GM21515 (cell line): ENCODE data around the gene KCNG2.

ENCODE experiments used
- ATAC-seq: cut with Tn5 transposase; IDR thresholded peaks from one replicate; pipeline ENCODE4 v1.9.1; 2021; ENCODE audit not compliant: unreplicated experiment

Gene KCNG2

DNA sequence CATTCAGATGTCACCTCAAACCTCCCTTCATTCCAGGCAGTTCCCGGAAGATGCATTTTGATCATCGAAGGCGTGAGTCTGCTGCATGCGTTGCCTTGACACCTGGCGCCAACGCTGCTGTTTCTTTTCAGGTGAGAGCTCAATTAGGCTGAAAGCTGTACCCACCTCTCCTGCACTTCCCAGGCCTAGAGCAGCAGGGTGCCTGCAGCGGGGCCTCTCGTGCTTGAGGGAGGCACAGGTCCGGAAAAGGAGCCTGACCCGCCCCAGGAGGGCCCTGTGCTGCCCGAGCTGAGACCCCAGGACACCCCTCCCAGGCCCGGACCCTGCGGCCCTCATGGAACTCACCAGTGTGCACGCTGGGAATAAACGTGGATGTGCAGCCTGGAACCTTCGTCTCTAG lies 31.4 kb upstream of the KCNG2 start:
- no peak for ATAC-seq

DNA sequence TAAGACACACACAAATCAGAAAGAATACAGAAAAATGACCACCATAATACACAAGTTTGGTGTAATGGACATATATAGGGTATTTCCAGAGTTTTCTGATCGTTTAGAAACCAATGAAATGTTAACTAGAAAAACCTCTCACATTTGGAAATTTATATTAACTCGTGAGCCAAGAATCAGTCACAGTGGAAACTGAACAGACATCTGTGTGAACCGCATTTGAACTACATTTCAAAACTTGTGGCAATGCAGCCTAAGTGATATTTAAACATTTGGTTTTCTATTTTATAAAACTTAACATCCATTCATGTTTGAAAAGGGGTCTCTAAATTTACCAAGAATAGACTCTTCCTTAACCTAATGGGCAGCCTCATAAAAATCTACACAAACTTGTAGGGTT lies 29.0 kb upstream of the KCNG2 start:
- no peak for ATAC-seq

DNA sequence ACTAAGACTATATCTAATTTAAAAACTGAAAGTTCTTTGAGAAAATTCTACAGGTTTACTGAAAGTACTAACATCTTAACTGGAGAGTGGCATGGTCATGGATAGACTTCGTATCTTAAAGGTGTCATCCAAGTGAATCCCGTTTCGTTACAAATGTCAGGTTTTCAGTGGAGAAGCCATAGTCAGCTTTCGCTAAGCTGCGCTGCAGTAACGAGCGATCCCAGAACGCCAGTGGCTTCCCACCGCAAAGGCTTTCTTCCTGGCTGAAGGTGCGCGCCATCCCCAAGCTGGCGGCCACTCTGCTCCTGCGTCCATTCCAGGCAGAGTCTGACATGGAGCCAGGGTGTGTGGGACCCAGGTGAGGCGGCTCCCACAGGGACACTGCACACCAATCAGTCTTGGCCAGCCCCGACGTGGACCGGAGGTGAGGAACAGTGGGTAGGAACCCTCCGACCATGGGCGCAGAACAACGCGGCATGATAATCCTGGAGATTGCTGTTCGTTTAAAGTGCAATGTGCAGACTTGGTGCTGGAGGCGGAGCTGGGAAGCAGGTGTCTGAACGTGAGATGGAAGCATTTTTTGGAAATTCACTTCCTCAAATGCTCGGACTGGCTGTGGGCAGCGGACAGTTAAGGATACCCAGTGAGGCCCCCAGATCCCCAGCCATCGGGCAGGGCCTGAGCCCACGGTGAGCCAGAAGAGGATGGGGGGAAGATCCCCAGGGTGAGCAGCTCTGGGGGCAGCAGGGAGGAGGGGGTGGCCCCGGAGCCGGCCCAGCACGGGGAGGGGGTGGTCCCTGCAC lies 27.8 kb upstream of the KCNG2 start:
- no peak for ATAC-seq

DNA sequence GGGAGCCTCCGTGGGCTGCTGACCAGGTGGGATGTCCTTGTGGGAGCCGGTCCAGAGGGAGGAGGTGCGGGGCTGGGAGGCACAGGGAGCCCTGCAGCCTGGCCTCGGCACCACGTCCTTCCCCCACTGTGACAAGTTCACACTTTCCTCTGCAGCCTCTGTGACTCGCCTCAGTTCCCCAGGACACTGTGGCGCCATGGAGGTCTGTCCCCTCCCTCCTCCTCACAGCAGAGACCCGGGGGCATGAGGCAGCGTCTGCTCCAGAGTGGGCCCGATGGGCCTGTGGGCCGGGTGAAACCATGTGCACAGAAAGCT lies 27.3 kb upstream of the KCNG2 start:
- ATAC-seq, result no peak

DNA sequence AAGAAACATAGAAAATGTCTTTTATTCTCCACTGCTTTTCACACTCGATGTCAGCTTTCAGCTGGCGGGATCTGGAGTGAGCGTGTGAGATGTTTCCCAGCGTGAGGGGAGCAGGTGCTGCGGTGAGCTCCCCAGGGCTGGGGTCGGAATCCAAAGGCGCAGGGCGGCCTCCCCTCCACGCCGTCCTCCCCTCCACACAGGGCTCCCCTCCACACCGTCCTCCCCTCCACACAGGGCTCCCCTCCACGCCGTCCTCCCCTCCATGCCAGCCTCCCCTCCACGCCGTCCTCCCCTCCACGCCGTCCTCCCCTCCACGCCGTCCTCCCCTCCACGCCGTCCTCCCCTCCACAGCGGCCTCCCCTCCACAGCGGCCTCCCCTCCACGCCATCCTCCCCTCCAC lies 26.9 kb upstream of the KCNG2 start:
- ATAC-seq, result no peak

DNA sequence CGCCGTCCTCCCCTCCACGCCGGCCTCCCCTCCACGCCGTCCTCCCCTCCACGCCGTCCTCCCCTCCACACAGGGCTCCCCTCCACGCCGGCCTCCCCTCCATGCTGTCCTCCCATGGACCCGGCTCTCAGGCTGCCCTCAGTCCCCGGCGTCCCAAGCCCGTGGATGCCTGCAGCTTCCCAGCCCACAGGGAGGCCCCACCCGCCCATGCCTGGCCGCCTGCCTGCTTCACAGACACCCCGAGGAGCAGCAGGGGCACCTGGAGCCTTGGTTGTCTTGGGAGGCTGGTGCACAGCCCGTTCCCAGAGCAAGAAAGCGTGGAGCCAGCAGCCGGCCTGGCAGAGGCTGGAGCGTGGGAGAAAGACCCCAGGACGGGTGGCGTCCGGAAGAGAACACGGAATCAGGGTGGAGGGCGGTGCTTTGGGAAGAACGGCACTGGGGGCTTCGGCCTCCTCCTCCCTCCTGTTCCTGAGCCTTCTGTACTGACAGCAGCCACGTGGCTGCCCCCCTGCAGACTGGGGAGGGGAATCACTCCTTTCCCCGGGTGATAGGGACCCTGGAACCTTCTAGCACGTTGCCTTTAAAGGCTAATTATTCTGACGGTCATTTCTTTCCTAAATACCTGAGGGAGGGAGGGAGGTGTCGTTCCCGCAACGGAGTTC lies 26.2 kb upstream of the KCNG2 start:
- ATAC-seq, result no peak

DNA sequence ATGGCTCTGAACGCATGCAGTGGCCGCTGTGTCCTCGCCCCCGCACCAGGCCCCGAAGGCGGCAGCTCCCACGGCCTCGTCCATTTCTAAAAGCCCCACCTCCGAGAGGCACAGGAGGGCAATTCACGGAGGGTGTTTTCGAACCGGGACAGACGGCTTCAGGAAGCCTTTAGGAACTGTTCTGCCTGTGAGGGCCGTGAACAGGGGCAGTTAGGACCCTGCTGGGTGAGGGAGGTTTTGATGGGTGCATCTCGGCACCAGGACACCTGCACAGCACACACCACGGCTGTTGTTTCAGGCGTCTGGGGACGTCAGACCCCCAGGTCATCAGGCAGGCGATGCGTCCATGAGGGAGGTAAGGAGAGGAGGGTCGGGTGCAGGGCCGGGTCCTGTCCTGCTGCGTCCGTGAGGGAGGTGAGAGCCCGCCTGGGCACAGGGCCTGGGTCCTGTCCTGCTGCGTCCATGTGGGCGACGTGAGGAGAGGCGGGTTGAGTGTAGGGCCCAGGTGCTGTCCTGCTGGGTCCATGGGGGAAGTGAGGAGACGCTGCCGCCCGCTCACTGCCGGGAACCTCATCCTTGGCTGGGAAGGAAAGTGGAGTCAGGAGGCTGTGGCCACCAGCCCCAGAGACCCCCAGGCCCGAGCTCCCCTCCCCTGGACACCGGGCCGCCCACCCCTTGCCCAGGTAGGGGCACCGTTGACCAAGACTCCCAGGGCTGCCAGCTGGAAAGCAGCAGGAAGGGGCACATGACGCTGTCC lies 25.5 kb upstream of the KCNG2 start:
- ATAC-seq, result no peak

DNA sequence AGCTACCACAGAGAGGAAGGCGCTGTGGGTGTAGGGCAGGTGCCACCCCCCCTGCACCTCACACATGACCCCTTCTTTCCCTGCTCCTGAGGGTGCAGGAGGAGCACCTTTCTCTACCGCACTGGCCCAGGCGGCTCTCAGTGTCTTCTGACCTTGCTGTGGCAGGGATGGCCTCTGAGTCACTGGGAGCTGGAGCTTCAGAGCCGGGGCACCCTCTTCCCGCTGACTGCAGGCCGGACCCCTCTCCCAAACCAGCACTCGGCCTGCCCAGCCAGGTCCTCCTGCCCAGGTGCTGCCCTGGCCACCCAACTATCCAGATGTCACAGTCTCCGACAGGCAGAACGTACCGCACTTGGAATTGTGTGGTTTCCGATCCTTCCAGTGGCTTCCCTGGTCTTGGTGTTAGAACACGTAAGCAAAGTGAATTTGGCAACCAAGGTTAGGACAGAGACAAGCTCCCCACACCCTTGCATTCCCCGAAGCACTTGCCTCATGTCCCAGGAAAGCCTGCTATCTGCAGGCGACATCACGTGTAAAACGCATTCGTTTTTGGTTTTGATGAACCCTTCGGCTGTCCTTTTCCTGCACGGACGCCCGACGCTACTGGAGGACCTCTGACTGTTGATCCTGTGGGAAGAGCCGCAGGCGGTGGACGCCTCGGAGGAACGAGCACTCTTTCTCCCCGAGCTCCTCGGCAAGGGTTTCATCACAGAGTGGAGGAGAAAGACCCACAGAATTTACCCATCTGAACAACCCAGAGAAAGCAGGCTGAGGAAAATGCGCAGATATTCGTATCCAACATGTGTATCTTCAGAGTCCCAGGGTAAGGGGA lies 24.7 kb upstream of the KCNG2 start:
- no peak for ATAC-seq

DNA sequence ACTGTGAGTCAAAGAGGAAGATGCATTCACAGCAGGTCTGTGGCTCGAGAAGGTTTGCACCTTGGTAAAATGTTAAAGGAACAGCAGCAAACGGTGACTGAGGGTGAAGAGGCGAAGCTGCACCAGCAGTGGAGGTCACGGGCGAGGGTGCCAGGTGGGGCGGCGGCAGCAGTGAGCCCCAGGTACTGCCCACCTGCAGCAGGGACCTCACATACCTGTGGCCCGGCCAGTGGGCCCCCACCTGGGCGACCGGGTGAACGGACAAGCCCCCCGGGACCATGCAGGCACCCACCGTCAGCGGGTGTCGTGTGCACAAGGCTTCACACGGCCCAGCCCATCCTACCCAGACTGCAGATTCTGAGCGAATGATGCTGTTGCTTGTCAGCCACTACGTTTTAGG lies 23.6 kb upstream of the KCNG2 start:
- ATAC-seq, result no peak

DNA sequence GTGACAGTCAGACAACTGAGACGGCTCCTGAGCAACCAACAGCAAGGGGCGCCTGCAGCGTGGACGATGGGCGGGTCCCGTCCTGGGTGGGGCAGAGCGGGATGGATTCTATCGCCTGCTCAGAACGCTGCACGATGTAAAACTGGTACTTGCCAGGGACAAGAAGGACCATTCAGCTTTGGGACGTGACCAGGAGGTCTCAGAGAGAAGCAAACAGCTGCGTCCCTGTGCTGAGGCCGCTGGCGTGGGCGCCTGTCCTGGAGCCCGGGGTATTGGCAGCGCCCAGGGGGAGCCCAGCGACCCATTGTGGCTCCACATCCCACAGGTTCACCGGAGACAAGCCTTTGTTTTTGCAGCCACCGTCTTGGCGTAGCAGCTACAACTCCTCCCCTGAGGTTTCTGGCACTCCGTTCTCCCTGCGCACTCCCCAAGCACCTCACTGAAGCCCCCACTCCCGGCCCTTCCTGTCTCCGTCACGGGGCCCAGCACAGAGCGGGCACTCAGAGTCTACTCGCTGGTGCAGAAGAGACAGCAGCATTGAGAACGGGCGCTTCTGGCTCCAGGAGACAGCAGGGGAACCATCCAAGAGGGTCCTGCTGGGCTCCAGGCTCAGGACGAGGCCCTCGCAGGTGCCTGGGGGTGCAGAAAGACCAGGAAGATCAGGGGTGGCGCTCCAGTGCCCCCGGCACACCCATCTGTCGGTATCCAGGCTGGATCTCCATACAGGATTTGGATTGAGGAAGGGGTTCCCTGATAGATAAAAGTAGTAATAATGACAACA lies 22.1 kb upstream of the KCNG2 start:
- no peak for ATAC-seq

DNA sequence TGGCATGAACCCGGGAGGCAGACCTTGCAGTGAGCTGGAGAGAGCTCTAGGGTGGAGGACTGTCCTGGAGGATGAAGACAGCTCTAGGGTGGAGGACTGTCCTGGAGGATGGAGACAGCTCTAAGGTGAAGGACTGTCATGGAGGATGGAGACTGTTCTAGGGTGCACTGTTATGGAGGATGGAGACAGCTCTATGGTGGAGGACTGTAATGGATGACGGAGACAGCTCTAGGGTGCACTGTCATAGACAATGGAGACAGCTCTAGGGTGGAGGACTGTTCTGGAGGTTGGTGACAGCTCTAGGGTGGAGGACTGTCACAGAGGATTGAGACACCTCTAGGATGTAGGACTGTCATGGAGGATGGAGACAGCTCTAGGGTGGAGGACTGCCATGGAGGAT lies 21.1 kb upstream of the KCNG2 start:
- ATAC-seq, result no peak

DNA sequence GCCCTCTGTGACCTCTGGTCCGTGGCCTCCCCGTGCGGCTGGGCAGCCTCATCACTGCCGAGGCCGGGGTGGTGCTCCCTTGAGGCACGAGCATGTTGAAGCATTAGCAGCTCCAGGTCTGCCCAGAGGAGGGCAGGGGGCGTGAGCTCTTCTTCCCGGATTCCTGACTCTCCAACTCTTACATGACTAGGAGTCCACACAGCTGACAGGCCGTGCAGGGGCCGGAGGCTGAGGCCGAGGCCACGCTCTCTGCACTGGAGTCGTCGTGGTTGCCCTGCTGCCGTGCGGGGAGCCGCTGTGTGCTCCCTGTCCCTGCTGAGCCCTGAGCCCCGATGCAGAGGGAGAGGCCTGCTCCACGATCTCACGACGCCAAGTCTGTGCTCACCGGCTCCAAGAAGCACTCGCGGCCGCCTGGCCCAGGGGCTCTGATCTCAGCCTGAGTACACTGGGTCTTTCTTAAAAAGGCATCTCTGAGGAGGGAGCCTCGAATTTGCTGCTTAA lies 19.4 kb upstream of the KCNG2 start:
- no peak for ATAC-seq

DNA sequence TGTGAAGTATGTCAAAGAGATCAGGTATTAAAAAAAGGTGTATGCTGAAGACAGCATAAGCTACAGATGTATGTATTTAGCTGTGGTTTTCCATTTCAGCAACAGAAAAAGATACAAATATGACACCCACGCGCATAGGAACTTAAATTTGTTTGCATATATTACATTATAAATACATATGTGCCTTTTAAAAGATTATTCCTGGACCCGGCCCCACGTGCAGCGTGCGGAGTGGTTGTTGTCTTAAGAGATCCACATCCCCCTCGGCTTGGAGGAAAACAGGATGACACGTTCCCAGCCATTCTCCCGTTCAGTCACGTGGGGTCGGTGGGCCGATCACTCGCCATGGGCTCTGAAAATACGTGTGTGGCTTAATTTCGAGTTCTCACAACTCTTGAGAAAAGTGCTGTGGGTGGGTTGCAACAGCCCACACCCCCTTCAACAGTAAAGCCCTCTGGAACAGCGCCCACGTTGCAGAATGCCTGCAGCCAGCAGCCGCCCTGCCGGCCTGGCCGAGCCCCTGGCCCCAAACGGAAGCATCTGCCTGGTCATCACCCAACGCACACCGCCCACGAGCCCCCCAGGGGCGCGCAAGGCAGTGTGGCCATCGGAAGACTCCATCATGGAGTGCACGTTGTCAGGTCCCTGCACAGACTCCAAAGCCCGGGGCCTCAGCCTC lies 18.6 kb upstream of the KCNG2 start:
- no peak for ATAC-seq

DNA sequence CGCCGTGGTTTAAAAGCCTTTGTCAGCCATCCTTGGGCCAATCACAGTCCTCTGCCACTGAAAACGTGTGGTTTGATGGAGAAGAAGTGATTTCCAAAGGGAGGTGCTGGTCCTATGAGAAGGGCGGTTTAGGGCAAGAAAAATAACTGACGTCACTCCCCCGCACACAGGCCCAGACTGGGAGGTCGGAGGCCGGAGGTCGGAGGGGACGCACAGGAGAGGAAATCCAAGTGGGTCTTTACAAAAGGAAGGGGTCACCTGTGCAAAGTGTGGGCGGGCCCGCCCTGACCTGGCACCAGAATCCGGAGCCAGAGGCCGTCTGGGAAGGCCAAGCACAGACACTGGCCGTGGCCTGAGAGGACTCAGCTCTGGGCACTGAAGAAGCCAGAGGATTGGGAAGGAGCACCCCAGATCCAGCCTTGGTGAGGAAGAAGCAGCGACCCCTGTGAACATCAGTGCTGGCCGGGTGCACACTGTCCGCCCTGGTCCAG lies 18.0 kb upstream of the KCNG2 start:
- ATAC-seq, result no peak

DNA sequence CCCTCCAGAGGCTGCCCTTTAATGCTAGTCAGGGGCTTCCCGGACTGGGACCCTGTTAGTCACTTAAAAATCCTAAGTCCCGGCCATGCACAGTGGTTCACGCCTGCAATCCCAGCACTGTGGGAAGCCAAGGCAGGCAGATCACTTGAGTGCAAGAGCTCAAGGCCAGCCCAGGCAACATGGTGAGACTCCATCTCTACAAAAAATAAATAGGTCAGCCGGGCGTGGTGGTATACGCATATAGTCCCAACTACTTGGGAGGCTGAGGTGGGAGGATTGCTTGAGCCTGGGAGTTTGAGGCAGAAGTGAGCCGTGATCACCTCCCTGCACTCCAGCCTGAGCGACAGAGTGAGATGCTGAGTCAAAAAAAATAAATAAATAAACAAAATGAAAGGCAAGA lies 17.2 kb upstream of the KCNG2 start:
- ATAC-seq, result no peak

DNA sequence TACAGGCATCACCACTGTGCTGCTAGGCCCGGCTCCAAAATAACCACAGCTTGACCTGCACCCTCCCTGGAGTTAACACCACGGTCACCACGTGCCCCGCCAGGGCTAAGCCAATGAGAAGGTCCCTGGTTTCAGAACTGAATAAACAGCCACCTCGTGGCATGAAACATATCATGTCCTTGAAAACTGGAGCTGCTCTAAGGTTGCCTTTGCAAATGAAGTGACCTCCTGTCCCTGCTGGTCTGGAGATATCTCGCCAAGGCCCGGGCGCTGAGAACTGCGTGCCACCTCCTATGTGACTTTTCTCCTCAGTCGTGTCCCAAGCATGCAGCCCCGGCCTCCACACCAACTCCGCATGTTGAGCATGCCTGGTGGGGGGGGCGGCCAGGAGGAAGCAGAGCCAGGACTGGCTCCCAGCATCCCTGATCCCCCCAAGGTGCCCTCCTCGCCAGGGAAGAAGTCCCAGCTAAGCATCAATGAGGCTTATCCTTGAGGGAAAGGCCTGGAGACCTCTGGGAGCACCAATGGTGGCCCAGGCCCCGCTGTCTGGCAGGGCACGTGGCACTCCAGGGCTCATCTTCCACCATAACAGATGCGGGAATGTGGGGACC lies 16.3 kb upstream of the KCNG2 start:
- no peak for ATAC-seq

DNA sequence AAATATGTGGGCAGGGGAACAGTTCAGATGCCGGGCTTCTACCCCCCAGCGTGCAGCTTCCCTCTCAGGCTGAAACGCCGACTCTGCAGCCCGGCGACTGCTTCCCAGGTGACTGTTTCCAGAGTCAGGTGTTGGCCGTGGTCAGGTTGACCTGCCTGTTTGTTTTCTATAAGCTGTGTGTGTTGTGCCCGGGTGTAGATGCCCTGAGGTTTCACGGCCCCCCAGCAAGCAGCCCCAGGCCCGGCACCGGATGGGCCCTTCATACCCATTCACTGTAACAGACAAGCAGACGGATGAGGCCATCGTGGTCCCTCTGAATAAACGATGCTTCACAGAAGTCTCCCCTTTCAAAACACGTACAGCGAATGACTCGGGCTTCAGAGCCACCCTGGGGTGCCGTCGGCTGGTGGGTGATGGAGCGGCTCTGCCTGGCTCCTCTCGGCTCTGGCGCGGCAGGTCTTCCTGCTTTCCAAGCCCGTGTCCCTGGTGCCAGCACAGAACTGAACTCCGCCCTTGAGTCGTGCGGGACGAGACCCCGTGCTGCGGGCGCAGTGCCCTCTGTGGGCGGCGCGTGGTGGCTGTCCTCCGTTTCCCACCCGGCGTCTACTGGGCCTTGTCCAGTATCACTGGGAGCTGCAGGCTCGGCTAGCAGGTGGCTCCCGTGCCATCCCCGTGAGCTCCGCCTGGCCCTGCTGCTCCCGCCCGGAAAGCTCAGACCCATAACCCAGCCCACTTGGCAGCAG lies 15.0 kb upstream of the KCNG2 start:
- no peak for ATAC-seq

DNA sequence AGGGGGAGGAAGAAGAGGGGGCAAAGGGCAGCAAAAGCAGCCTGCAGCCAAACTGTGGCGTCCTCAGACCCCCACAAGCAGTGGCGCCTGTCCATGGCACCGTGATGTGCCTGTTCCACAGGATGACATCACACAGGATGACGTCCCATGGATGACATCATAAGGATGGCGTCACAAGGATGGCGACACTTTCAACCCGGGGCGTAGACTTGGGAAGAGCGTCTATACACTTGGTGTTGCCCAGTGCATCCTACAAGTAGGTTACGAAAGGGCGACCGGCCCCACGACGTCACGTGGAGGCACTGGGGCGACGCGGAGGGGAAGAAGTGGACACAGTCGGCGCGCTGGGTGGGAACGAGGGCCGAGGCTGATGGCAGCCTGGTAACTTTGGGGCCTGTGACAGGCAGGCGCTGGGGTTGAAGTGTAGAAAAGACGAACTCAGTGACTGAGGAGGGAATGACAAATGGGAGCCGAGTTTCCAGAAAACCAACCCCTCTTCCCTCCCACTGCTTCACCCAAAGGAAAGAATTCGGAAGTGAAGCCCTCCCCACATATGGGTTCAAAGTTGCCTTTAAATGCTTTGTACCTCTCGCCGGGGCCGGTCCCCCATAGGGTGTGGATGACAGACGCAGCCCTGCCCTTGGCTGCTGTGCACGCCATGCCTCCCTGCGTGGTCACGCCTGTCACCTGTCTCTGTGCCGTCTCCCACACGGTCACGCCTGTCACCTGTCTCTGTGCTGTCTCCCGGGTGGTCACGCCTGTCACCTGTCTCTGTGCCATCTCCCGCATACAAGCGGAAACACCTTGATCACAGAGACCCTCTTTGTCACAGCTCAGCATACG lies 13.4 kb upstream of the KCNG2 start:
- no peak for ATAC-seq
